Tibial nerve (tissue), 3 donors: Measurements from ENCODE around the gene PLA2G2D.

ENCODE experiments used
- EP300 ChIP-seq, 2 donors: sonication (generic); formaldehyde crosslinking; IDR thresholded peaks; one replicate each; pipeline ENCODE4 v1.6.1; 2017; ENCODE audit warnings: antibody characterized with exemption in 2 of 2, mild to moderate bottlenecking in 1 of 2
- POLR2A ChIP-seq, 2 donors: fragments of 450-650 bp; IDR thresholded peaks; one replicate each; pipeline ENCODE4 v1.6.1; 2017; ENCODE audit warnings: antibody characterized with exemption in 2 of 2, mild to moderate bottlenecking in 2 of 2, moderate library complexity in 2 of 2

- no peak for TF ChIP-seq EP300 (IDR thresholded peaks at IDR 0.05)
- TF ChIP-seq POLR2A (IDR thresholded peaks at IDR 0.05) = no peak
Measured at GRCh38 chr1:20125100-20125499, 5.8 kb upstream of the PLA2G2D start.
